DOHH2 (cell line): ENCODE results near the gene IGSF9.

Experiments
- CTCF ChIP-seq: fragments of 200-600 bp; sonication (generic); IDR thresholded peaks from one replicate; pipeline ENCODE4 v1.5.1; 2014; ENCODE audit warnings: antibody characterized with exemption, mild to moderate bottlenecking, low read depth, low read length; ENCODE audit not compliant: poor library complexity, severe bottlenecking
- EZH2phosphoT487 ChIP-seq: fragments of 200-600 bp; sonication (generic); IDR thresholded peaks from 2 replicates; pipeline ENCODE4 v1.6.1; 2017; ENCODE audit warnings: borderline replicate concordance, mild to moderate bottlenecking, antibody characterized with exemption, low read length, moderate library complexity, mixed read lengths

- TF ChIP-seq EZH2phosphoT487 = no peak
- no peak for TF ChIP-seq CTCF
These were observed 66.3 kb downstream of the IGSF9 start for GRCh38 chr1:159879136-159879535.
